Gastroesophageal sphincter (tissue), 3 donors: Measurements from ENCODE around the gene ATAD5.

ENCODE experiments used
- POLR2A ChIP-seq, 2 donors: fragments of 450-650 bp; IDR thresholded peaks; one replicate each; pipeline ENCODE4 v1.6.1; 2017; ENCODE audit warnings: antibody characterized with exemption in 2 of 2, mild to moderate bottlenecking in 2 of 2, moderate library complexity in 1 of 2
- TF ChIP-seq, protein P1 (sequence below), 4 experiments: fragments of 200-600 bp in 2 of 4; fragments of 450-650 bp in 2 of 4; sonication (generic) in 1 of 4; IDR thresholded peaks; one replicate each; pipeline ENCODE4 v1.5.1; 2017 to 2019; ENCODE audit warnings: antibody characterized with exemption in 4 of 4, mild to moderate bottlenecking in 2 of 4, moderate library complexity in 2 of 4

DNA sequence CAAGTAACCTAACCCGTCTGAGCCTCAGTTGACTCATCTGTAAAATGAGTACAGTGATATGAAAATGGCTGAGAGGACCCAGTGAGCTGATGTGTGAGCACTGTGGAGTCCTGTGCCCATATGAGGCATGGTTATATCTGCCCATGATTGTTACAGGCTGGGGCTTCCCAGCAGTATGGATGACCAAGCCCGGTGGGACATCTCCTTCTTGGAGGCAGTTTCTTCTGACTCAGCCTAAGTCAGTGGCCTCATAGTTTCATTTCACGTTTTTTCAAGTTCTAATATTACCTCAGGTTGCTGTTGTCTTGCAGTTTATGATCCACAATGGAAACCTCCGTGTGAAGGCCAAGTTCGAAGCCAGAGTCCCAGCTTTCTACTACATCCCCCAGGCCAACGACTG lies 94.8 kb downstream of the ATAD5 start:
- TF ChIP-seq, protein P1, sequence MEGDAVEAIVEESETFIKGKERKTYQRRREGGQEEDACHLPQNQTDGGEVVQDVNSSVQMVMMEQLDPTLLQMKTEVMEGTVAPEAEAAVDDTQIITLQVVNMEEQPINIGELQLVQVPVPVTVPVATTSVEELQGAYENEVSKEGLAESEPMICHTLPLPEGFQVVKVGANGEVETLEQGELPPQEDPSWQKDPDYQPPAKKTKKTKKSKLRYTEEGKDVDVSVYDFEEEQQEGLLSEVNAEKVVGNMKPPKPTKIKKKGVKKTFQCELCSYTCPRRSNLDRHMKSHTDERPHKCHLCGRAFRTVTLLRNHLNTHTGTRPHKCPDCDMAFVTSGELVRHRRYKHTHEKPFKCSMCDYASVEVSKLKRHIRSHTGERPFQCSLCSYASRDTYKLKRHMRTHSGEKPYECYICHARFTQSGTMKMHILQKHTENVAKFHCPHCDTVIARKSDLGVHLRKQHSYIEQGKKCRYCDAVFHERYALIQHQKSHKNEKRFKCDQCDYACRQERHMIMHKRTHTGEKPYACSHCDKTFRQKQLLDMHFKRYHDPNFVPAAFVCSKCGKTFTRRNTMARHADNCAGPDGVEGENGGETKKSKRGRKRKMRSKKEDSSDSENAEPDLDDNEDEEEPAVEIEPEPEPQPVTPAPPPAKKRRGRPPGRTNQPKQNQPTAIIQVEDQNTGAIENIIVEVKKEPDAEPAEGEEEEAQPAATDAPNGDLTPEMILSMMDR (IDR thresholded peaks at IDR 0.05): no peak
- no peak for TF ChIP-seq POLR2A (IDR thresholded peaks at IDR 0.05)
